Nephron progenitor cell (in vitro differentiated cells): ENCODE results near the gene ZIM2.

Source experiments
- DNase-seq: peaks from one replicate; pipeline ENCODE4 v3.0.0; 2021
- H3K27ac Mint-ChIP-seq: 2 replicates; pipeline ENCODE4 v1.8.0; 2021; ENCODE audit warnings: mild to moderate bottlenecking, moderate library complexity, mixed read lengths
- H3K27me3 Mint-ChIP-seq: 2 replicates; pipeline ENCODE4 v1.8.0; 2021; ENCODE audit warnings: mild to moderate bottlenecking, low read depth, mixed read lengths; ENCODE audit not compliant: poor library complexity
- H3K36me3 Mint-ChIP-seq: 2 replicates; pipeline ENCODE4 v1.8.0; 2021; ENCODE audit warnings: low read depth, mixed read lengths
- H3K4me1 Mint-ChIP-seq: 2 replicates; pipeline ENCODE4 v1.8.0; 2021; ENCODE audit warnings: mixed read lengths
- H3K4me3 Mint-ChIP-seq: 2 replicates; pipeline ENCODE4 v1.8.0; 2021; ENCODE audit warnings: mild to moderate bottlenecking, moderate library complexity, mixed read lengths
- H3K9me3 Mint-ChIP-seq: 2 replicates; pipeline ENCODE4 v1.8.0; 2021; ENCODE audit warnings: mild to moderate bottlenecking, moderate library complexity, mixed read lengths
- CTCF ChIP-seq: fragments of 200-600 bp; sonication (generic); IDR thresholded peaks from 2 replicates; pipeline ENCODE4 v1.5.0; 2021; ENCODE audit warnings: antibody characterized with exemption

ZIM2 gene

GRCh38 chr19:56810260-56810659 lies 30.3 kb downstream of the ZIM2 start:
- Mint-ChIP-seq H3K36me3 (no peaks in the 10 kb centered on the region), H3K4me3 (no peak overlapping the region), H3K4me1 (no peaks in the 10 kb centered on the region), H3K27ac (no peak overlapping the region), H3K9me3 (peaks cover 93% of the 10 kb centered on the region), H3K27me3 (no peaks in the 10 kb centered on the region)
- DNase-seq = no peak
- no peak for TF ChIP-seq CTCF

- Mint-ChIP-seq H3K36me3 (no peaks in the 10 kb centered on the region), H3K9me3 (peaks cover 93% of the 10 kb centered on the region), H3K4me3 (no peak overlapping the region), H3K27me3 (no peaks in the 10 kb centered on the region), H3K4me1 (no peaks in the 10 kb centered on the region), H3K27ac (no peak overlapping the region)
- no peak for DNase-seq
- no peak for TF ChIP-seq CTCF
Observed at GRCh38 chr19:56808717-56809392, 31.7 kb downstream of the ZIM2 start.

GRCh38 chr19:56806639-56807038 lies 33.9 kb downstream of the ZIM2 start:
- Mint-ChIP-seq H3K4me3 (no peak overlapping the region), H3K27me3 (no peaks in the 10 kb centered on the region), H3K27ac (no peak overlapping the region), H3K36me3 (peaks cover under 1% of the 10 kb centered on the region), H3K4me1 (no peaks in the 10 kb centered on the region), H3K9me3 (peaks cover 91% of the 10 kb centered on the region)
- DNase-seq = no peak
- no peak for TF ChIP-seq CTCF

- no peak overlapping the region for H3K27ac Mint-ChIP-seq
- no peak for DNase-seq
- H3K36me3 Mint-ChIP-seq = no peaks in the 10 kb centered on the region
- no peaks in the 10 kb centered on the region for H3K27me3 Mint-ChIP-seq
- H3K4me1 Mint-ChIP-seq = no peaks in the 10 kb centered on the region
- TF ChIP-seq CTCF = no peak
- no peak overlapping the region for H3K4me3 Mint-ChIP-seq
- peaks cover 92% of the 10 kb centered on the region for H3K9me3 Mint-ChIP-seq
Observed at GRCh38 chr19:56778351-56778750, 62.2 kb downstream of the ZIM2 start.

GRCh38 chr19:56769650-56770049 lies 70.9 kb downstream of the ZIM2 start:
- H3K9me3 Mint-ChIP-seq = peaks cover 78% of the 10 kb centered on the region
- peaks cover 6% of the 10 kb centered on the region for H3K27me3 Mint-ChIP-seq
- no peak overlapping the region for H3K4me3 Mint-ChIP-seq
- no peaks in the 10 kb centered on the region for H3K4me1 Mint-ChIP-seq
- TF ChIP-seq CTCF = no peak
- H3K36me3 Mint-ChIP-seq = peaks cover 6% of the 10 kb centered on the region
- DNase-seq = no peak
- no peak overlapping the region for H3K27ac Mint-ChIP-seq

GRCh38 chr19:56765137-56765536 lies 75.4 kb downstream of the ZIM2 start:
- no peak for DNase-seq
- H3K36me3 Mint-ChIP-seq = peaks cover 10% of the 10 kb centered on the region
- no peaks in the 10 kb centered on the region for H3K4me1 Mint-ChIP-seq
- H3K27me3 Mint-ChIP-seq = peaks cover 6% of the 10 kb centered on the region
- no peak for TF ChIP-seq CTCF
- no peak overlapping the region for H3K4me3 Mint-ChIP-seq
- no peak overlapping the region for H3K27ac Mint-ChIP-seq
- H3K9me3 Mint-ChIP-seq = peaks cover 91% of the 10 kb centered on the region
